GM12865 (cell line): Measurements from ENCODE around the gene IGFBP1.

Experiments
- DNase-seq: peaks from one replicate; pipeline ENCODE4 v3.0.0; 2010; ENCODE audit warnings: low read depth
- H3K4me3 ChIP-seq: 2 replicates; pipeline ENCODE4 v1.5.1; 2011; ENCODE audit warnings: mild to moderate bottlenecking, low read depth, low read length, control low read depth
- CTCF ChIP-seq: IDR thresholded peaks from 2 replicates; pipeline ENCODE4 v1.5.1; 2011; ENCODE audit warnings: low read length, control low read depth, low read depth, inconsistent platforms; ENCODE audit not compliant: insufficient read depth; ENCODE audit errors: missing control alignments

The IGFBP1 gene

DNA sequence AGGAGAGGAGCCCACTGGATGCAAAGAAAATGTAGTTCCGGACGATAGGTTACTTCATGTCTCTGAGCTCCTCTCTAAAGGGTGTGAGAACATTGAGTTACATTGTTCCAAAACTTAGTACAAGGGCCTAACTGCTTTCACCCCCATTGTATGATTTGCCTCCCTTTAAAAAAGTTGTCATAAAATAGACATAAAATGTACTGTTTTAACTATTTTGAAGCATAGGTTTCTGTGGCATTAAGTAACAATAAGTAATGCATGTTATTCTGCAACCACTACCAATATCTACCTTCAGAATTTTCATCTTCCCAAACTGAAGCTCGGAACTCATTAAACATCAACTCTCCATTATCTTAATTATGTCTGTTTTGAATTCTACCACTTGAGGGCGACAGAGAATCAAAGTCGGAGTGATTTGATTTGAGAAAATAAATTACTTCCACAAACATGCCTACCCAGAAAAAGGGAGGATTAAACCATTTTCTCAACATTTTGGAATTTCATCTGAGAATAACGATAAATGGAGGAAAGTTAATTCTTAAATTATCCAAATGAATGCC lies 2.7 kb downstream of the IGFBP1 start:
- no peak overlapping the region for H3K4me3 ChIP-seq
- DNase-seq, result peak; percentile 21
- TF ChIP-seq CTCF, result peak; percentile 49

DNA sequence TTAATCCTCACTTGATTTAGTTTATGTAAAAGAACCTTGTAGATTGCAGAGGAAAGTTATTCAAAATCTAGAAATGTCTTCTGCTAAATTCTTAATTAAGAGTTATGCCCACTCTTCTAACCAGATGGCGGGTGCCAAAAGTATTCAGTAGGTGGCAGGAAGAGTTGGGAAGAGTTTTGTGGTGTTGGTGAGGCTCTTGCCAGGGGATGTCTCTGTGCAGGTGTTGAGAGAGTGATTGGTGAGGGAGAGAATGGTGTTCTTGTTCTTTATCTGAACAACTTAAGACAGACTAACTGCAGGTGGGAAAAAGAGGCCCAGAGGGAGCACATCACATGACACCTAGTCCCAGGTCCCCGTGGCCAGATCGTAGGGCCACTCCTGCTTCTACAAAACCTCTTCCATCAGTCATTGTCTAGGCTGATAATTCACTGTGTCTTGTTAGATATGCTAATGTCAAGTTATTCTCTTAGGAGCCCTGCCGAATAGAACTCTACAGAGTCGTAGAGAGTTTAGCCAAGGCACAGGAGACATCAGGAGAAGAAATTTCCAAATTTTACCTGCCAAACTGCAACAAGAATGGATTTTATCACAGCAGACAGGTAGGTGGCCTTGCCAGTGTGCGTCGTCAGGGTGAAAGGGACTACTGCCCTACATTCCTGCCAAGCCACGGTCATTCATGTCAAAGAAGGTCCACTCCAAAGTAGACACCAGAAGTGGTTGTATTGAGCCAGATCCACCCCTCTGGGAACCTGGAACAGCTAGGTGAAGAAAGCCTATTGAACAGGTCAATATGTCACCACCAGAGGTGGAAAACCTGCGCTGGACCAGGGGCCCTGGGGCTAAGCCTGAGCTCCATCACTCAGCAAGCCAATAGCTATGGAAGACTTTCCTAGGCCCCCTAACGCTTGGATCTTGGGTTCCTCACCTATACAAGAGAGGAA lies 3.4 kb downstream of the IGFBP1 start:
- TF ChIP-seq CTCF, result no peak
- no peak overlapping the region for H3K4me3 ChIP-seq
- no peak for DNase-seq

DNA sequence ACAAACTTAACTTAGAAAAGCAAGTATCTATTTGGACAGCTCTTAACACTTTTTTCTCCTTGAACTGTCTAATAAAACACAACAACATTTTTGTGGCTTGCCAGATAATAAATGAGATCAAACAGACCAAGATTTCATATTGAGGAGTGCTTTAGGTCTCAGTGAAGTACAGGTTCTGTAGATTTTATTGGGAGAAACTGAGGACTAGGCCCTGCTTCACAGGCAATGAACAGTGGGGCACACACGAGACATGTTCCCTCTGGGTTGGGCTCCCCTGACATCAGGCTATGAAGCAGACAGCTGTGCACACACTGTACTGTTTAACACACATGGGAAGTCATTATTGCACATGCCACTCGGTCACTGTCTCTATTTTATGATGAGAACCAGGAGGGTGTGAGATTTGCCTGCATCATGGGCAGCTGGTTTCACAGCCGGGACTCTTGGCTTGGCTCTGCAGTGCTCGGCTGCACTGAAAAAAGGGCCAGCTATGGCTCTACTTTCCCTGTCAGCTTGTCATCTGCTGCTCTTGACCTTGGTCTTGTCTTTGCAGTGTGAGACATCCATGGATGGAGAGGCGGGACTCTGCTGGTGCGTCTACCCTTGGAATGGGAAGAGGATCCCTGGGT lies 4.2 kb downstream of the IGFBP1 start:
- TF ChIP-seq CTCF, result no peak
- H3K4me3 ChIP-seq, result no peak overlapping the region
- no peak for DNase-seq

GRCh38 chr7:45893374-45893995 lies 5.2 kb downstream of the IGFBP1 start:
- DNase-seq, result no peak
- no peak for TF ChIP-seq CTCF
- H3K4me3 ChIP-seq, result no peak overlapping the region

GRCh38 chr7:45893996-45894664 lies 5.8 kb downstream of the IGFBP1 start:
- no peak for TF ChIP-seq CTCF
- DNase-seq, result no peak
- no peak overlapping the region for H3K4me3 ChIP-seq

DNA sequence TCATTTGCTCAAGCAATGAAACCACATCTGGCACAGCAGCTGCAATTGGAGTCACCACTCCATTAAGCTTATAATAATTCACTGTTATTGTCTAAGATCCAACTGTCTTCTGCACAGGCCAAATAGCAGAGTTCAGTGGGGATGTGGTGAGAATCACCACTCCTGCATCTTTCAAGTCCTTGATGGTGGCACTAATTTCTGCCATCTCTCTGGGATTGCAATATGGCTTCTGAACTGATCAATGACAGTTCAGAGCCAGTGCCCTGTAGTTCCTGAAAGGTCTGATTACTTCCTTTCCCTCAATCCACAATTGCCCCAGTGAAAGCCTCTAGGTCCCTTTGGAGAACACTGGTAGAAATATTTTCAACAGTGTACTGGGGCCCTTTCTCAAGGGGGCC lies 6.4 kb downstream of the IGFBP1 start:
- TF ChIP-seq CTCF, result no peak
- no peak for DNase-seq

More for the DNA sequence above, 6.4 kb downstream of the IGFBP1 start:
- no peak overlapping the region for H3K4me3 ChIP-seq
